GM12878 (cell line): ENCODE measurements around the gene POU2AF2. TPM values are rescaled to one million over a fixed set of nuclear protein-coding genes. Genes with fewer than 3 reads are reported as not detected.

Experiments
- ATAC-seq: fragments of 200-7000 bp; cut with Tn5 transposase; 3 replicates; pipeline ENCODE4 v1.9.1; 2020; ENCODE audit warnings: mild to moderate bottlenecking, moderate library complexity
- BruUV-seq: library from RNA; stranded (reverse); fragments of 400-500 nt; replicated peaks from 2 replicates; lab custom pipeline; 2021; lab: Mats Ljungman, UMichigan
- CTCF ChIA-PET: fragments of 300-600 bp; sonication (Branson Sonifier 250); formaldehyde crosslinking; extraction: SDS; loops from one replicate; lab custom pipeline; 2021; ENCODE audit warnings: inconsistent platforms; lab: Yijun Ruan, JAX
- POLR2A ChIA-PET: fragments of 350-600 bp; formaldehyde crosslinking; extraction: SDS; loops from one replicate; lab custom pipeline; 2021; ENCODE audit warnings: inconsistent platforms; lab: Charles Lee
- RAD21 ChIA-PET: fragments of 300-600 bp; sonication (Branson Sonifier 250); formaldehyde crosslinking; loops from one replicate; lab custom pipeline; 2023; ENCODE audit warnings: antibody characterized with exemption; ENCODE audit not compliant: unreplicated experiment; lab: Charles Lee
- SMC1A ChIA-PET: fragments of 300-600 bp; sonication (Branson Sonifier 250); formaldehyde crosslinking; loops from one replicate; lab custom pipeline; 2023; ENCODE audit not compliant: unreplicated experiment, uncharacterized antibody; lab: Charles Lee
- DNase-seq: peaks from one replicate; pipeline ENCODE4 v3.0.0-alpha.2; 2011; ENCODE audit warnings: low read depth, low spot score
- FAIRE-seq: peaks from 3 replicates; lab custom pipeline; 2011; peaks lifted over from hg19 to GRCh38; lab: Jason Lieb, UNC
- H2AFZ ChIP-seq: 2 replicates; pipeline ENCODE4 v1.6.0; 2011; ENCODE audit warnings: low read depth, low read length, control low read depth; ENCODE audit not compliant: control insufficient read depth
- H3K27ac ChIP-seq: 2 replicates; pipeline ENCODE4 v1.5.1; 2011; ENCODE audit warnings: control low read depth; ENCODE audit not compliant: control insufficient read depth, insufficient read depth
- H3K27me3 ChIP-seq, 2 experiments: replicated peaks in 1 of 2; 2 replicates each; pipeline versions ENCODE4 v1.6.0 to v1.6.1; 2011; ENCODE audit warnings: low read length in 1 of 2; ENCODE audit not compliant: control insufficient read depth in 2 of 2, insufficient read depth in 2 of 2
- H3K36me3 ChIP-seq, 2 experiments: 2 replicates each; pipeline ENCODE4 v1.5.1; 2011; ENCODE audit warnings: low read length in 1 of 2; ENCODE audit not compliant: control insufficient read depth in 2 of 2, insufficient read depth in 2 of 2
- H3K4me1 ChIP-seq: 2 replicates; pipeline ENCODE4 v1.6.1; 2011; ENCODE audit warnings: mild to moderate bottlenecking, low read length, moderate library complexity, mixed read lengths; ENCODE audit not compliant: control insufficient read depth, insufficient read depth
- H3K4me2 ChIP-seq: 2 replicates; pipeline ENCODE4 v1.6.0; 2011; ENCODE audit warnings: control low read depth; ENCODE audit not compliant: control insufficient read depth, insufficient read depth
- H3K4me3 ChIP-seq: fragments of 200-600 bp; sonication (generic); 2 replicates; pipeline ENCODE4 v1.5.1; 2016
- H3K79me2 ChIP-seq: 2 replicates; pipeline ENCODE4 v1.6.0; 2011; ENCODE audit warnings: low read length; ENCODE audit not compliant: control insufficient read depth, insufficient read depth
- H3K9ac ChIP-seq: 2 replicates; pipeline ENCODE4 v1.8.0; 2011; ENCODE audit warnings: low read length, control low read depth, mixed read lengths; ENCODE audit not compliant: control insufficient read depth, insufficient read depth
- H3K9me3 ChIP-seq: replicated peaks from 3 replicates; pipeline ENCODE4 v1.5.1; 2011; ENCODE audit warnings: mild to moderate bottlenecking, low read length; ENCODE audit not compliant: control insufficient read depth, insufficient read depth
- H4K20me1 ChIP-seq: 2 replicates; pipeline ENCODE4 v1.6.0; 2011; ENCODE audit not compliant: control insufficient read depth, insufficient read depth
- CBX5 ChIP-seq: sonication (generic); IDR thresholded peaks from 2 replicates; pipeline ENCODE4 v1.6.1; 2016; ENCODE audit warnings: low read depth, moderate library complexity, mild to moderate bottlenecking, inconsistent platforms
- E2F4 ChIP-seq: IDR thresholded peaks from 2 replicates; pipeline ENCODE4 v1.6.1; 2012; ENCODE audit warnings: low read depth, low read length, improper control_type of control experiment
- EP300 ChIP-seq, 2 experiments: fragments of 150-350 bp in 1 of 2; IDR thresholded peaks; 2 replicates each; pipeline ENCODE4 v1.6.1; 2011 to 2012; ENCODE audit warnings: low read depth in 2 of 2, low read length in 2 of 2, borderline replicate concordance in 1 of 2, improper control_type of control experiment in 1 of 2, inconsistent platforms in 1 of 2; ENCODE audit not compliant: control insufficient read depth in 1 of 2
- JUND ChIP-seq: IDR thresholded peaks from 2 replicates; pipeline ENCODE4 v1.6.1; 2012; ENCODE audit warnings: low read depth, mild to moderate bottlenecking, low read length, improper control_type of control experiment, moderate library complexity
- LARP7 ChIP-seq: fragments of 450-650 bp; IDR thresholded peaks from 2 replicates; pipeline ENCODE4 v1.6.1; 2017; ENCODE audit warnings: mild to moderate bottlenecking
- NKRF ChIP-seq: fragments of 450-650 bp; conservative IDR thresholded peaks from 2 replicates; pipeline ENCODE4 v1.6.1; 2017; ENCODE audit warnings: mild to moderate bottlenecking, moderate library complexity
- NR2C1 ChIP-seq: fragments of 450-650 bp; IDR thresholded peaks from 2 replicates; pipeline ENCODE4 v1.6.1; 2017; ENCODE audit warnings: antibody characterized with exemption, mild to moderate bottlenecking, moderate library complexity
- POLR2A ChIP-seq: IDR thresholded peaks from 2 replicates; pipeline ENCODE4 v1.6.1; 2011; ENCODE audit warnings: low read depth, mild to moderate bottlenecking, low read length
- RAD51 ChIP-seq: fragments of 450-650 bp; IDR thresholded peaks from 2 replicates; pipeline ENCODE4 v1.6.1; 2016; ENCODE audit warnings: moderate library complexity, mild to moderate bottlenecking, inconsistent platforms
- RBBP5 ChIP-seq: fragments of 200-600 bp; sonication (generic); conservative IDR thresholded peaks from 2 replicates; pipeline ENCODE4 v1.6.1; 2016
- ZNF207 ChIP-seq: fragments of 450-650 bp; IDR thresholded peaks from 2 replicates; pipeline ENCODE4 v1.6.1; 2014; ENCODE audit warnings: antibody characterized with exemption, mild to moderate bottlenecking, borderline replicate concordance
- WGBS: methylation state at CpG from one replicate; pipeline ENCODE4 v1.1.6; 2016; ENCODE audit warnings: low lambda C conversion rate; ENCODE audit not compliant: insufficient replicate concordance, insufficient coverage; ENCODE audit errors: missing lambda C conversion rate; 5-methylcytosine and 5-hydroxymethylcytosine counted together
- in situ Hi-C: fragments of 300-500 bp; cut with MboI; formaldehyde crosslinking; loops from 9 replicates; pipeline ENCODE4 v1.14.3; 2018; ENCODE audit warnings: mixed read lengths
- intact Hi-C: fragments of 100-400 bp; cut with micrococcal nuclease; formaldehyde crosslinking; loops from one replicate; pipeline ENCODE4 v1.14.2; 2022; ENCODE audit not compliant: unreplicated experiment
- polyA plus RNA-seq, 11 experiments: library from polyadenylated mRNA; depleted of rRNA in 4 of 11; unstranded in 6 of 11; stranded (reverse) in 5 of 11; fragments of >200 nt; fragmentation: Nextera tagmentation in 4 of 11; fragmentation: Illumina TruSeq in 1 of 11; extraction: Ambion mirVana in 4 of 11; extraction: Trizol in 1 of 11; gene quantifications; 1 replicate in 1 of 11; 2 replicates in 10 of 11; pipeline versions ENCODE4 v1.2.1 to v1.2.3, GENCODE V29; 2011 to 2016; ENCODE audit warnings: inconsistent platforms in 2 of 11, missing spikeins in 2 of 11, low read depth in 1 of 11
- total RNA-seq, 4 experiments: library from RNA; depleted of rRNA in 3 of 4; stranded (reverse); fragments of >200 nt in 3 of 4; fragmentation: Illumina TruSeq in 1 of 4; extraction: Trizol in 1 of 4; gene quantifications; 2 replicates each; pipeline versions ENCODE4 v1.2.1 to v1.2.3, GENCODE V29; 2013 to 2021

POU2AF2 gene
- total and polyA plus RNA-seq, 10 of the 15 experiments (the other 5 are each of a cell fraction or from before 2014, with no cell fraction given): not detected

GRCh38 chr11:111250936-111251335 is 5.4 kb downstream of the POU2AF2 start:
- no peaks in the 10 kb centered on the region for H3K79me2 ChIP-seq
- no TSS peak for BruUV-seq
- no peaks in the 10 kb centered on the region for H3K9me3 ChIP-seq
- H3K4me3 ChIP-seq: no peak overlapping the region
- DNase-seq: no peak
- H4K20me1 ChIP-seq: no peaks in the 10 kb centered on the region
- peaks cover 0 to 8% of the 10 kb centered on the region in 2 experiments; a peak in 3 of 4 replicates for H3K27me3 ChIP-seq
- no peak overlapping the region for H3K9ac ChIP-seq
- H3K4me1 ChIP-seq: no peaks in the 10 kb centered on the region
- FAIRE-seq: no peak
- no peak overlapping the region for H2AFZ ChIP-seq
- ChIA-PET RAD21 (no interaction called here), CTCF (no interaction called here), POLR2A (no interaction called here)
- no peak for ATAC-seq
- no peak overlapping the region for H3K27ac ChIP-seq
- WGBS: 3% methylated on average over 2 of the region's 2 CpGs
- H3K36me3 ChIP-seq: no peaks in the 10 kb centered on the region
- in situ Hi-C loops: no loop called here
- H3K4me2 ChIP-seq: no peak overlapping the region
- no peak for TF ChIP-seq EP300 (IDR thresholded peaks at IDR 0.05; ENCODE audit: borderline replicate concordance in 1 of 2, control insufficient read depth in 1 of 2, low read depth in 2 of 2, low read length in 2 of 2)
- no peak for TF ChIP-seq NKRF
- no peak for TF ChIP-seq NR2C1
- no peak for TF ChIP-seq JUND
- TF ChIP-seq RBBP5: no peak
- TF ChIP-seq RAD51: no peak
- TF ChIP-seq CBX5: no peak
- TF ChIP-seq POLR2A: no peak
- no peak for TF ChIP-seq ZNF207
- TF ChIP-seq E2F4: no peak
- TF ChIP-seq LARP7: no peak
- TF ChIP-seq, all 136 proteins: peak for 0
- SMC1A ChIA-PET: no interaction called here
- intact Hi-C loops: no loop called here
